HCT116 (cell line): ENCODE measurements around the gene TLE7. TPM values are rescaled to one million over a fixed set of nuclear protein-coding genes. Genes with fewer than 3 reads are reported as not detected.

Experiments used
- ATAC-seq: fragments of 200-7000 bp; cut with Tn5 transposase; 2 replicates; pipeline ENCODE4 v1.9.1; 2020; ENCODE audit warnings: mild to moderate bottlenecking, moderate library complexity
- BruUV-seq: library from RNA; stranded (reverse); fragments of 400-500 nt; replicated peaks from 2 replicates; lab custom pipeline; 2021; lab: Mats Ljungman, UMichigan
- CTCF ChIA-PET: fragments of 300-600 bp; sonication (Branson Sonifier 250); formaldehyde crosslinking; loops from one replicate; lab custom pipeline; 2021; ENCODE audit warnings: antibody characterized with exemption; lab: Charles Lee
- POLR2A ChIA-PET: fragments of 300-600, 350-600 bp; sonication (Branson Sonifier 250); formaldehyde crosslinking; loops from one replicate; lab custom pipeline; 2021; ENCODE audit warnings: antibody characterized with exemption; lab: Charles Lee
- RAD21 ChIA-PET, 2 experiments: fragments of 300-600 bp; sonication (Branson Sonifier 250); formaldehyde crosslinking; loops; one replicate each; lab custom pipeline; 2023; ENCODE audit warnings: low total read pairs in 2 of 2; ENCODE audit not compliant: uncharacterized antibody in 2 of 2, unreplicated experiment in 2 of 2, low non-redundant PET in 1 of 2; lab: Charles Lee
- DNase-seq: peaks from one replicate; pipeline ENCODE4 v3.0.0-alpha.2; 2010; ENCODE audit warnings: low read depth, low spot score
- H2AFZ ChIP-seq: fragments of 200-600 bp; shearing (Covaris generic), sonication (generic); 2 replicates; pipeline ENCODE4 v1.6.1; 2017; ENCODE audit warnings: low read depth, mixed run types, mixed read lengths, antibody characterized with exemption, low read length; ENCODE audit not compliant: poor library complexity, severe bottlenecking
- H3K27ac ChIP-seq: 2 replicates; pipeline ENCODE4 v1.5.1; 2012; ENCODE audit warnings: low read depth, low read length
- H3K27me3 ChIP-seq: fragments of 200-600 bp; sonication (generic); 2 replicates; pipeline ENCODE4 v1.6.1; 2016; ENCODE audit warnings: mixed run types, low read length, mixed read lengths; ENCODE audit not compliant: insufficient read depth
- H3K36me3 ChIP-seq, 2 experiments: fragments of 200-500 bp in 1 of 2; fragments of 200-600 bp in 1 of 2; sonication (Bioruptor generic) in 1 of 2; sonication (generic) in 1 of 2; 2 replicates each; pipeline versions ENCODE4 v1.5.1 to v1.6.1; 2014 to 2016; ENCODE audit warnings: low read length in 2 of 2, inconsistent platforms in 1 of 2, mixed read lengths in 1 of 2, mixed run types in 1 of 2; ENCODE audit not compliant: insufficient read depth in 2 of 2, control insufficient read depth in 1 of 2
- H3K4me1 ChIP-seq, 2 experiments: fragments of 200-600 bp in 1 of 2; sonication (generic) in 1 of 2; 2 replicates each; pipeline versions ENCODE4 v1.5.1 to v1.6.1; 2012 to 2017; ENCODE audit warnings: low read length in 2 of 2, inconsistent platforms in 1 of 2, mild to moderate bottlenecking in 1 of 2, mixed read lengths in 1 of 2, mixed run types in 1 of 2, moderate library complexity in 1 of 2; ENCODE audit not compliant: insufficient read depth in 2 of 2, control insufficient read depth in 1 of 2
- H3K4me2 ChIP-seq: fragments of 200-600 bp; sonication (generic); 2 replicates; pipeline ENCODE4 v1.6.1; 2017; ENCODE audit warnings: mixed run types, low read length, mixed read lengths
- H3K4me3 ChIP-seq, 2 experiments: fragments of 200-600 bp in 1 of 2; sonication (generic) in 1 of 2; replicated peaks in 1 of 2; 2 replicates each; pipeline ENCODE4 v1.5.1; 2011 to 2016; ENCODE audit warnings: low read length in 2 of 2, control low read depth in 1 of 2, low read depth in 1 of 2, mild to moderate bottlenecking in 1 of 2, mixed read lengths in 1 of 2, mixed run types in 1 of 2
- H3K79me2 ChIP-seq: fragments of 200-600 bp; sonication (generic); 2 replicates; pipeline ENCODE4 v1.6.1; 2017; ENCODE audit warnings: mild to moderate bottlenecking, mixed run types, low read length, moderate library complexity, mixed read lengths; ENCODE audit not compliant: insufficient read depth
- H3K9ac ChIP-seq: fragments of 200-600 bp; sonication (generic); 2 replicates; pipeline ENCODE4 v1.6.1; 2016; ENCODE audit warnings: low read length, mixed read lengths
- H3K9me2 ChIP-seq: fragments of 200-600 bp; sonication (generic), shearing (Covaris generic); 2 replicates; pipeline ENCODE4 v1.6.1; 2017; ENCODE audit warnings: mixed run types, mild to moderate bottlenecking, moderate library complexity; ENCODE audit not compliant: insufficient read depth
- H3K9me3 ChIP-seq, 2 experiments: fragments of 200-500 bp in 1 of 2; fragments of 200-600 bp in 1 of 2; sonication (Bioruptor generic) in 1 of 2; sonication (generic) in 1 of 2; 2 replicates each; pipeline ENCODE4 v1.6.1; 2014 to 2017; ENCODE audit warnings: low read length in 2 of 2, mixed read lengths in 2 of 2, inconsistent platforms in 1 of 2, low read depth in 1 of 2, mild to moderate bottlenecking in 1 of 2, mixed run types in 1 of 2, moderate library complexity in 1 of 2; ENCODE audit not compliant: control insufficient read depth in 1 of 2, insufficient read depth in 1 of 2
- H4K20me1 ChIP-seq: fragments of 200-600 bp; sonication (generic), shearing (Covaris generic); 2 replicates; pipeline ENCODE4 v1.6.1; 2017; ENCODE audit warnings: mixed run types, mild to moderate bottlenecking, moderate library complexity; ENCODE audit not compliant: insufficient read depth
- CEBPB ChIP-seq: IDR thresholded peaks from 2 replicates; pipeline ENCODE4 v1.6.1; 2012; ENCODE audit warnings: low read depth
- CTCF ChIP-seq, 3 experiments: fragments of 200-600 bp in 1 of 3; sonication (generic) in 1 of 3; IDR thresholded peaks in 2 of 3; conservative IDR thresholded peaks in 1 of 3; 2 replicates each; pipeline ENCODE4 v1.5.1; 2012 to 2017; ENCODE audit warnings: low read depth in 2 of 3, low read length in 2 of 3, antibody characterized with exemption in 1 of 3, borderline replicate concordance in 1 of 3, control low read depth in 1 of 3, mild to moderate bottlenecking in 1 of 3, mixed read lengths in 1 of 3, mixed run types in 1 of 3, moderate library complexity in 1 of 3; ENCODE audit not compliant: insufficient read depth in 1 of 3
- ELF1 ChIP-seq: IDR thresholded peaks from 2 replicates; pipeline ENCODE4 v1.6.1; 2012; ENCODE audit warnings: low read depth, borderline replicate concordance
- FOSL1 ChIP-seq: IDR thresholded peaks from 2 replicates; pipeline ENCODE4 v1.6.1; 2012; ENCODE audit warnings: low read depth
- SP1 ChIP-seq: IDR thresholded peaks from 2 replicates; pipeline ENCODE4 v1.6.1; 2012; ENCODE audit warnings: low read depth
- SRF ChIP-seq: IDR thresholded peaks from 2 replicates; pipeline ENCODE4 v1.6.1; 2012; ENCODE audit warnings: low read depth
- TCF7L2 ChIP-seq: IDR thresholded peaks from 2 replicates; pipeline ENCODE4 v1.7.0; 2011; ENCODE audit warnings: borderline replicate concordance, inconsistent platforms; ENCODE audit not compliant: insufficient read depth, insufficient read length; ENCODE audit errors: extremely low read depth
- intact Hi-C: fragments of 100-400 bp; cut with micrococcal nuclease; formaldehyde crosslinking; loops from 2 replicates; pipeline ENCODE4 v1.10.0; 2022
- total RNA-seq: library from RNA; stranded (reverse); gene quantifications from one replicate; pipeline ENCODE4 v1.2.1, GENCODE V29; 2021; ENCODE audit not compliant: unreplicated experiment
- TF ChIP-seq, protein P1 (sequence below): IDR thresholded peaks from 2 replicates; pipeline ENCODE4 v1.6.1; 2011; ENCODE audit warnings: mild to moderate bottlenecking, low read length, moderate library complexity; ENCODE audit not compliant: insufficient replicate concordance; ENCODE audit errors: extremely low read depth
- TF ChIP-seq, protein P2 (sequence below): IDR thresholded peaks from 2 replicates; pipeline ENCODE4 v1.6.1; 2012

The TLE7 gene
- total RNA-seq, 1 experiment from 2014 or later = not detected

DNA sequence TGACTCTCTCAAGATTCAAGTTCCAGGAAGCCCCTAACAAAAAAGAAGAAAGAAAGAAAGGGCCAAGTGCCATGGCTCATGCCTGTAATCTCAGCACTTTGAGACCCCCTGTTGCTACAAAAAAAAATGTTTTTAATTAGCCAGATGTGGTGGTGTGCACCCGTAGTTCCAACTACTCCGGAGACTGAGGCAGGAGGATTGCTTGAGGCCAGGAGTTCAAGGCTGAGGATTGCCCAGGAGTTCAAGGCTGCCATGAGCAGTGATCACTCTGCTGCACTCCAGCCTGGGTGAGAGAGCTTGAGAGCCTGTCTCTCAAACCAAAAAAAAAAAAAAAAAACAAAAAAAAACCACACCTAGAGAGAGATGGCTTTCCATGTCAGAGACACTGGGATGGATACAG is 18.8 kb downstream of the TLE7 start:
- CTCF ChIA-PET = interaction anchor here (1.2 to 1.5 kb wide), 2 partner anchors 10 to 188 kb away, joined by 5 to 13 read pairs; no protein-coding TSS in a partner anchor
- RAD21 ChIA-PET = no interaction called here
- intact Hi-C loops = no loop called here

More for the DNA sequence above, 18.8 kb downstream of the TLE7 start:
- no peak overlapping the region for H3K4me2 ChIP-seq
- no peak overlapping the region for H3K4me3 ChIP-seq
- no peak overlapping the region for H3K9ac ChIP-seq
- H4K20me1 ChIP-seq = no peaks in the 10 kb centered on the region
- H3K79me2 ChIP-seq = no peaks in the 10 kb centered on the region
- H2AFZ ChIP-seq = no peak overlapping the region
- DNase-seq (no peak), ATAC-seq (no peak)
- H3K27ac ChIP-seq = no peak overlapping the region
- peaks cover 4% of the 10 kb centered on the region; the same call in 1 of the 2 replicates for H3K27me3 ChIP-seq
- POLR2A ChIA-PET = no interaction called here
- peaks cover 4 to 14% of the 10 kb centered on the region in 2 experiments; a peak in 3 of 4 replicates for H3K4me1 ChIP-seq
- no peaks in the 10 kb centered on the region for H3K9me2 ChIP-seq
- no TSS peak for BruUV-seq
- TF ChIP-seq TCF7L2 (no peak), ELF1 (no peak), FOSL1 (no peak), CEBPB (no peak), SP1 (no peak), CTCF (IDR thresholded peaks at IDR 0.05 in 2 of 3, conservative IDR thresholded peaks at IDR 0.05 in 1 of 3; ENCODE audit: borderline replicate concordance in 1 of 3, insufficient read depth in 1 of 3, low read depth in 2 of 3, low read length in 2 of 3) (no peak), SRF (no peak)
- TF ChIP-seq, protein P1, sequence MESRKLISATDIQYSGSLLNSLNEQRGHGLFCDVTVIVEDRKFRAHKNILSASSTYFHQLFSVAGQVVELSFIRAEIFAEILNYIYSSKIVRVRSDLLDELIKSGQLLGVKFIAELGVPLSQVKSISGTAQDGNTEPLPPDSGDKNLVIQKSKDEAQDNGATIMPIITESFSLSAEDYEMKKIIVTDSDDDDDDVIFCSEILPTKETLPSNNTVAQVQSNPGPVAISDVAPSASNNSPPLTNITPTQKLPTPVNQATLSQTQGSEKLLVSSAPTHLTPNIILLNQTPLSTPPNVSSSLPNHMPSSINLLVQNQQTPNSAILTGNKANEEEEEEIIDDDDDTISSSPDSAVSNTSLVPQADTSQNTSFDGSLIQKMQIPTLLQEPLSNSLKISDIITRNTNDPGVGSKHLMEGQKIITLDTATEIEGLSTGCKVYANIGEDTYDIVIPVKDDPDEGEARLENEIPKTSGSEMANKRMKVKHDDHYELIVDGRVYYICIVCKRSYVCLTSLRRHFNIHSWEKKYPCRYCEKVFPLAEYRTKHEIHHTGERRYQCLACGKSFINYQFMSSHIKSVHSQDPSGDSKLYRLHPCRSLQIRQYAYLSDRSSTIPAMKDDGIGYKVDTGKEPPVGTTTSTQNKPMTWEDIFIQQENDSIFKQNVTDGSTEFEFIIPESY = no peak
- TF ChIP-seq, protein P2, sequence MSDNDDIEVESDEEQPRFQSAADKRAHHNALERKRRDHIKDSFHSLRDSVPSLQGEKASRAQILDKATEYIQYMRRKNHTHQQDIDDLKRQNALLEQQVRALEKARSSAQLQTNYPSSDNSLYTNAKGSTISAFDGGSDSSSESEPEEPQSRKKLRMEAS = no peak
- no peaks in the 10 kb centered on the region for H3K9me3 ChIP-seq
- H3K36me3 ChIP-seq = no peaks in the 10 kb centered on the region
